SK-N-SH (cell line): ENCODE data around the gene SGCA. TPM values are rescaled to one million over a fixed set of nuclear protein-coding genes. Genes with fewer than 3 reads are reported as not detected.
A peak's percentile ranks its signal among the peaks of the same experiment; 100 is the strongest.

Experiments
- CTCF ChIA-PET: fragments of 300-600, 350-600 bp; formaldehyde crosslinking; extraction: SDS; loops from one replicate; lab custom pipeline; 2021; lab: Yijun Ruan, JAX
- POLR2A ChIA-PET: fragments of 350-600 bp; sonication (Branson Sonifier 250); formaldehyde crosslinking; extraction: SDS; loops from one replicate; lab custom pipeline; 2020; ENCODE audit warnings: antibody characterized with exemption, inconsistent platforms; lab: Yijun Ruan, JAX
- DNase-seq: peaks from one replicate; pipeline ENCODE4 v3.0.0; 2012
- H2AFZ ChIP-seq: fragments of 200-600 bp; sonication (generic); 2 replicates; pipeline ENCODE4 v1.8.1; 2016; ENCODE audit warnings: antibody characterized with exemption, mild to moderate bottlenecking, low read depth
- H3F3A ChIP-seq: fragments of 200-600 bp; sonication (generic); replicated peaks from 2 replicates; pipeline ENCODE3; 2016; ENCODE audit warnings: antibody characterized with exemption, mild to moderate bottlenecking; ENCODE audit not compliant: insufficient read depth
- H3K27ac ChIP-seq, 2 experiments: fragments of 200-500 bp in 1 of 2; fragments of 200-600 bp in 1 of 2; sonication (Bioruptor generic) in 1 of 2; sonication (generic), shearing (Covaris generic) in 1 of 2; 2 replicates each; pipeline versions ENCODE4 v1.5.1 to v1.6.1; 2014 to 2016; ENCODE audit warnings: low read depth in 2 of 2, inconsistent platforms in 1 of 2, low read length in 1 of 2, mild to moderate bottlenecking in 1 of 2, mixed read lengths in 1 of 2
- H3K27me3 ChIP-seq: fragments of 200-600 bp; sonication (generic), shearing (Covaris generic); 2 replicates; pipeline ENCODE4 v1.6.1; 2016; ENCODE audit warnings: mixed run types; ENCODE audit not compliant: insufficient read depth
- H3K36me3 ChIP-seq, 2 experiments: fragments of 200-500 bp in 1 of 2; fragments of 200-600 bp in 1 of 2; sonication (Bioruptor generic) in 1 of 2; sonication (generic) in 1 of 2; replicated peaks in 1 of 2; 2 replicates each; pipeline versions ENCODE3 to v1.5.1; 2014 to 2016; ENCODE audit warnings: low read length in 1 of 2, mild to moderate bottlenecking in 1 of 2; ENCODE audit not compliant: insufficient read depth in 2 of 2, control insufficient read depth in 1 of 2
- H3K4me1 ChIP-seq, 2 experiments: fragments of 200-500 bp in 1 of 2; fragments of 200-600 bp in 1 of 2; sonication (Bioruptor generic) in 1 of 2; sonication (generic), shearing (Covaris generic) in 1 of 2; 2 replicates each; pipeline versions ENCODE4 v1.5.1 to v1.6.1; 2014 to 2016; ENCODE audit warnings: low read depth in 1 of 2, low read length in 1 of 2, mixed run types in 1 of 2; ENCODE audit not compliant: insufficient read depth in 2 of 2, control insufficient read depth in 1 of 2
- H3K4me2 ChIP-seq: fragments of 200-600 bp; sonication (generic), shearing (Covaris generic); 2 replicates; pipeline ENCODE4 v1.6.1; 2017; ENCODE audit warnings: mixed run types
- H3K4me3 ChIP-seq, 2 experiments: fragments of 200-500 bp in 1 of 2; fragments of 200-600 bp in 1 of 2; sonication (Bioruptor generic) in 1 of 2; sonication (generic), shearing (Covaris generic) in 1 of 2; 2 replicates each; pipeline versions ENCODE4 v1.5.1 to v1.8.1; 2014 to 2016; ENCODE audit warnings: low read depth in 2 of 2, inconsistent platforms in 1 of 2, low read length in 1 of 2, mild to moderate bottlenecking in 1 of 2, mixed read lengths in 1 of 2, moderate library complexity in 1 of 2
- H3K79me2 ChIP-seq: fragments of 200-600 bp; sonication (generic); 2 replicates; pipeline ENCODE4 v1.8.1; 2017; ENCODE audit warnings: mild to moderate bottlenecking; ENCODE audit not compliant: insufficient read depth
- H3K9ac ChIP-seq: fragments of 200-600 bp; sonication (generic); 2 replicates; pipeline ENCODE4 v1.6.1; 2017; ENCODE audit warnings: mixed run types
- H3K9me2 ChIP-seq: fragments of 200-600 bp; sonication (generic); 2 replicates; pipeline ENCODE4 v1.6.1; 2017; ENCODE audit warnings: mixed run types
- H3K9me3 ChIP-seq: fragments of 200-600 bp; sonication (generic); 2 replicates; pipeline ENCODE4 v1.6.1; 2017; ENCODE audit warnings: mixed run types, mild to moderate bottlenecking, moderate library complexity
- H4K20me1 ChIP-seq: fragments of 200-600 bp; sonication (generic); 2 replicates; pipeline ENCODE4 v1.6.1; 2017; ENCODE audit warnings: mild to moderate bottlenecking, mixed run types; ENCODE audit not compliant: insufficient read depth
- CHD2 ChIP-seq: fragments of 150-350 bp; IDR thresholded peaks from 2 replicates; pipeline ENCODE4 v1.6.1; 2018; ENCODE audit warnings: low read length; ENCODE audit not compliant: partially characterized antibody
- CTCF ChIP-seq: fragments of 200-600 bp; sonication (generic); IDR thresholded peaks from 2 replicates; pipeline ENCODE4 v1.6.1; 2017; ENCODE audit warnings: antibody characterized with exemption, mild to moderate bottlenecking, moderate library complexity
- ELF1 ChIP-seq: IDR thresholded peaks from 2 replicates; pipeline ENCODE4 v1.4.0; 2012
- EP300 ChIP-seq, 2 experiments: IDR thresholded peaks; 2 replicates each; pipeline versions ENCODE4 v1.4.0 to v1.6.1; 2012; ENCODE audit warnings: borderline replicate concordance in 1 of 2, low read depth in 1 of 2, low read length in 1 of 2
- EZH2phosphoT487 ChIP-seq: fragments of 200-600 bp; sonication (generic); IDR thresholded peaks from 2 replicates; pipeline ENCODE4 v1.6.1; 2017; ENCODE audit warnings: low read depth, mixed run types, mild to moderate bottlenecking, antibody characterized with exemption, moderate library complexity, borderline replicate concordance
- FOSL2 ChIP-seq: IDR thresholded peaks from 2 replicates; pipeline ENCODE4 v1.4.0; 2012; ENCODE audit warnings: low read depth, mild to moderate bottlenecking, moderate library complexity, borderline replicate concordance
- FOXJ3 ChIP-seq: sonication (generic); formaldehyde crosslinking; IDR thresholded peaks from 2 replicates; pipeline ENCODE4 v1.5.1; 2020; ENCODE audit warnings: mild to moderate bottlenecking, missing genetic modification reagents
- FOXM1 ChIP-seq: IDR thresholded peaks from 2 replicates; pipeline ENCODE4 v1.4.0; 2012; ENCODE audit warnings: low read depth, mild to moderate bottlenecking
- GABPA ChIP-seq: IDR thresholded peaks from 2 replicates; pipeline ENCODE4 v1.4.0; 2012; ENCODE audit warnings: low read depth, mild to moderate bottlenecking
- JUND ChIP-seq: IDR thresholded peaks from 2 replicates; pipeline ENCODE4 v1.4.0; 2012
- MAX ChIP-seq: IDR thresholded peaks from 2 replicates; pipeline ENCODE4 v1.4.0; 2012; ENCODE audit warnings: low read depth
- MEF2A ChIP-seq: IDR thresholded peaks from 2 replicates; pipeline ENCODE4 v1.4.0; 2012; ENCODE audit warnings: low read depth, borderline replicate concordance
- NRF1 ChIP-seq: IDR thresholded peaks from 2 replicates; pipeline ENCODE4 v1.6.1; 2012; ENCODE audit warnings: low read depth, mild to moderate bottlenecking, low read length
- POLR2AphosphoS5 ChIP-seq: IDR thresholded peaks from 2 replicates; pipeline ENCODE4 v1.6.1; 2012; ENCODE audit warnings: low read depth, low read length
- RAD21 ChIP-seq: IDR thresholded peaks from 2 replicates; pipeline ENCODE4 v1.6.1; 2012; ENCODE audit warnings: mild to moderate bottlenecking, low read length
- RFX5 ChIP-seq: IDR thresholded peaks from 2 replicates; pipeline ENCODE4 v1.6.1; 2012; ENCODE audit warnings: mild to moderate bottlenecking, improper control_type of control experiment, low read length
- RXRA ChIP-seq: IDR thresholded peaks from 2 replicates; pipeline ENCODE4 v1.4.0; 2012; ENCODE audit warnings: low read depth, mild to moderate bottlenecking, borderline replicate concordance
- SIN3A ChIP-seq: IDR thresholded peaks from 2 replicates; pipeline ENCODE4 v1.6.1; 2012; ENCODE audit warnings: low read depth, mild to moderate bottlenecking, low read length, moderate library complexity, borderline replicate concordance
- SMC3 ChIP-seq: IDR thresholded peaks from 2 replicates; pipeline ENCODE4 v1.6.1; 2012; ENCODE audit warnings: low read depth, low read length, improper control_type of control experiment
- TEAD4 ChIP-seq: IDR thresholded peaks from 2 replicates; pipeline ENCODE4 v1.4.0; 2012; ENCODE audit warnings: mild to moderate bottlenecking, borderline replicate concordance; ENCODE audit not compliant: insufficient read depth
- YY1 ChIP-seq: IDR thresholded peaks from 2 replicates; pipeline ENCODE4 v1.4.0; 2012; ENCODE audit warnings: low read depth, mild to moderate bottlenecking
- ZBTB33 ChIP-seq: IDR thresholded peaks from 2 replicates; pipeline ENCODE4 v1.4.0; 2012; ENCODE audit warnings: low read depth, borderline replicate concordance
- WGBS: methylation state at CpG from one replicate; pipeline ENCODE4 v1.1.6; 2017; ENCODE audit warnings: low lambda C conversion rate; 5-methylcytosine and 5-hydroxymethylcytosine counted together
- polyA plus RNA-seq, 3 experiments: library from polyadenylated mRNA; depleted of rRNA; stranded (reverse); fragments of >200 nt; gene quantifications; 2 replicates each; pipeline ENCODE4 v1.2.3, GENCODE V29; 2012

SGCA gene
- polyA plus RNA-seq, 1 of the 3 experiments (the other 2 are of a cell fraction) = not detected

- WGBS = 68% methylated on average over 33 of the region's 41 CpGs
- Histone ChIP-seq H3K79me2 (peaks cover 92% of the 10 kb centered on the region), H3K9me2 (no peaks in the 10 kb centered on the region), H3K4me1 (peaks cover 29 to 53% of the 10 kb centered on the region in 2 experiments; a peak in 3 of 4 replicates), H4K20me1 (peaks cover 71% of the 10 kb centered on the region), H3K36me3 (peaks cover 51 to 54% of the 10 kb centered on the region in 2 experiments), H3K27me3 (no peaks in the 10 kb centered on the region)
- DNase-seq = no peak
- TF ChIP-seq FOXJ3 (CRISPR knock-in tag) (no peak), ELF1 (no peak), RFX5 (no peak), NRF1 (no peak), MAX (no peak), ZBTB33 (no peak), RXRA (no peak)
- TF ChIP-seq, all 33 proteins: peak for 0
- Histone ChIP-seq H3F3A (peaks cover 69% of the 10 kb centered on the region), H3K4me3 (peak overlapping the region; percentile 74 to 96), H3K9ac (peak overlapping the region; percentile 99), H3K4me2 (peak overlapping the region; percentile 89), H3K9me3 (no peaks in the 10 kb centered on the region), H2AFZ (no peak overlapping the region), H3K27ac (peak overlapping the region; percentile 85 to 100)
- ChIA-PET CTCF (interaction anchor here (1.0 to 25.6 kb wide), 26 partner anchors 8 to 307 kb away, joined by 3 to 2150 read pairs (median 14); partner anchors contain the start of genes LRRC59, SGCA, TMEM92 and XYLT2), POLR2A (interaction anchor here (1.6 kb wide), 1 partner anchor 21 kb away, joined by 4 read pairs; no protein-coding TSS in a partner anchor)
Measured at GRCh38 chr17:50199211-50199802, 33.5 kb downstream of the SGCA start.

- no peaks in the 10 kb centered on the region for H3K27me3 ChIP-seq
- peak overlapping the region; percentile 85 to 100 for H3K27ac ChIP-seq
- H3K9ac ChIP-seq = peak overlapping the region; percentile 99
- H3K79me2 ChIP-seq = peaks cover 86% of the 10 kb centered on the region
- DNase-seq = peak; percentile 89
- WGBS = 13% methylated on average over 36 of the region's 36 CpGs
- H4K20me1 ChIP-seq = peaks cover 64% of the 10 kb centered on the region
- peak overlapping the region; percentile 89 for H3K4me2 ChIP-seq
- peak overlapping the region; percentile 74 to 96 for H3K4me3 ChIP-seq
- POLR2A ChIA-PET = interaction anchor here (1.0 to 1.6 kb wide), 2 partner anchors 22 to 73 kb away, joined by 4 read pairs; no protein-coding TSS in a partner anchor
- H2AFZ ChIP-seq = no peak overlapping the region
- H3K9me3 ChIP-seq = no peaks in the 10 kb centered on the region
- H3F3A ChIP-seq = peaks cover 69% of the 10 kb centered on the region
- H3K4me1 ChIP-seq = peaks cover 33 to 60% of the 10 kb centered on the region in 2 experiments; a peak in 3 of 4 replicates
- CTCF ChIA-PET = interaction anchor here (0.6 to 25.6 kb wide), 70 partner anchors 8 to 310 kb away, joined by 3 to 2150 read pairs (median 5); partner anchors contain the start of genes CHAD, LRRC59, PDK2 and PPP1R9B
- H3K36me3 ChIP-seq = peaks cover 45 to 50% of the 10 kb centered on the region in 2 experiments
- H3K9me2 ChIP-seq = no peaks in the 10 kb centered on the region
- TF ChIP-seq EP300 (IDR thresholded peaks at IDR 0.05; ENCODE audit: borderline replicate concordance in 1 of 2, low read depth in 1 of 2, low read length in 1 of 2) = peak in 1 of 2 experiments; percentile 56; a peak in 1 of 4 replicates
- peak; percentile 52; the same call in 1 of the 2 replicates for TF ChIP-seq SIN3A
- peak; percentile 23; the same call in 1 of the 2 replicates for TF ChIP-seq JUND
- TF ChIP-seq RFX5 = no peak
- no peak; the same call in 1 of the 2 replicates for TF ChIP-seq POLR2AphosphoS5
- TF ChIP-seq FOXM1 = peak; percentile 73
- TF ChIP-seq RAD21 = no peak
- TF ChIP-seq SMC3 = no peak
- TF ChIP-seq MEF2A = no peak
- TF ChIP-seq GABPA = no peak
- peak; percentile 62 for TF ChIP-seq TEAD4
- TF ChIP-seq CTCF = no peak
- no peak for TF ChIP-seq EZH2phosphoT487
- 0 out of 2 replicates have a peak, but pooled peaks have one; percentile 18 for TF ChIP-seq RXRA
- TF ChIP-seq CHD2 = peak; percentile 58
- peak; percentile 14; the same call in 1 of the 2 replicates for TF ChIP-seq FOSL2
- peak; percentile 42; the same call in 1 of the 2 replicates for TF ChIP-seq YY1
- TF ChIP-seq MAX = peak; percentile 79; the same call in 1 of the 2 replicates
Measured at GRCh38 chr17:50199803-50200456, 34.1 kb downstream of the SGCA start.
